Right cardiac atrium (tissue), 5 donors: ENCODE measurements around the gene PPP6R2. TPM values are rescaled to one million over a fixed set of nuclear protein-coding genes. Genes with fewer than 3 reads are reported as not detected.

Experiments
- ATAC-seq, 2 donors: fragments of 200-7000 bp; cut with Tn5 transposase; one replicate each; pipeline versions ENCODE4 v1.8.0 to v1.9.1; 2020; ENCODE audit warnings: moderate library complexity in 2 of 2, mild to moderate bottlenecking in 1 of 2
- DNase-seq, 3 donors: peaks; one replicate each; pipeline ENCODE4 v3.0.0-alpha.2; 2020
- H3K27ac ChIP-seq: one replicate; pipeline ENCODE4 v1.5.1; 2013; ENCODE audit warnings: mild to moderate bottlenecking, low read length, control low read depth, moderate library complexity
- H3K27me3 ChIP-seq: one replicate; pipeline ENCODE4 v1.6.1; 2013; ENCODE audit not compliant: control insufficient read depth, insufficient read depth
- H3K4me1 ChIP-seq: one replicate; pipeline ENCODE4 v1.6.1; 2013; ENCODE audit warnings: low read length; ENCODE audit not compliant: control insufficient read depth, insufficient read depth
- H3K4me3 ChIP-seq: one replicate; pipeline ENCODE4 v1.5.1; 2013; ENCODE audit warnings: low read length, control low read depth
- H3K9me3 ChIP-seq: one replicate; pipeline ENCODE4 v1.6.1; 2013; ENCODE audit warnings: low read length; ENCODE audit not compliant: control insufficient read depth
- WGBS: extraction: QIAGEN DNeasy Blood & Tissue Kit; methylation state at CpG from one replicate; pipeline ENCODE4 v1.1.7; 2013; 5-methylcytosine and 5-hydroxymethylcytosine counted together
- intact Hi-C, 4 donors: fragments of 100-400 bp; cut with DNase I; formaldehyde crosslinking; loops; one replicate each; pipeline versions ENCODE4 v1.11.0 to v1.14.0; 2022 to 2023
- polyA plus RNA-seq: library from polyadenylated mRNA; stranded (reverse); fragments of 200-250 nt; gene quantifications from one replicate; pipeline ENCODE4 v1.2.3, GENCODE V29; 2013
- total RNA-seq, 4 donors: library from RNA; stranded (reverse); fragmentation: NEBNext Ultra II Directional; extraction: Animal tissue kit (Norgen Biotek cat#: 25700); gene quantifications; one replicate each; pipeline ENCODE4 v1.2.1, GENCODE V29; 2021
- donor health status: healthy with polysubstance abuse.
- donor health status: DM: no; HTN: yes; CAD: no.
- donor health status: DM: no; HTN: no; CAD: no.
- donor health status: DM: no; HTN: yes; CAD: no; lungs with severe emphysema.
- donor health status: DM: yes; HTN: yes; CAD: no.

PPP6R2 gene
- total and polyA plus RNA-seq, 5 donors = 36.2 to 50.2 (median 44.2) TPM

- Histone ChIP-seq H3K4me3 (peak within 1 kb of the TSS; percentile 84), H3K27ac (peak within 1 kb of the TSS; percentile 83), H3K9me3 (no peaks in the 10 kb centered on the region), H3K4me1 (peaks cover 16% of the 10 kb centered on the region), H3K27me3 (no peaks in the 10 kb centered on the region)
- DNase-seq (peak; percentile 87 to 95 (median 95)), ATAC-seq (peak; percentile 63 to 64)
- under 1% methylated on average over 102 of the region's 105 CpGs for WGBS
- intact Hi-C loops = no loop called here
These were observed 36.1 kb upstream of the PPP6R2 start, which contains the start of gene PLXNB2 for GRCh38 chr22:50306753-50307749. TSS of gene PLXNB2 (minus strand) at chr22:50307646. CDS start at chr22:50290584, 17,062 bp downstream.

DNA sequence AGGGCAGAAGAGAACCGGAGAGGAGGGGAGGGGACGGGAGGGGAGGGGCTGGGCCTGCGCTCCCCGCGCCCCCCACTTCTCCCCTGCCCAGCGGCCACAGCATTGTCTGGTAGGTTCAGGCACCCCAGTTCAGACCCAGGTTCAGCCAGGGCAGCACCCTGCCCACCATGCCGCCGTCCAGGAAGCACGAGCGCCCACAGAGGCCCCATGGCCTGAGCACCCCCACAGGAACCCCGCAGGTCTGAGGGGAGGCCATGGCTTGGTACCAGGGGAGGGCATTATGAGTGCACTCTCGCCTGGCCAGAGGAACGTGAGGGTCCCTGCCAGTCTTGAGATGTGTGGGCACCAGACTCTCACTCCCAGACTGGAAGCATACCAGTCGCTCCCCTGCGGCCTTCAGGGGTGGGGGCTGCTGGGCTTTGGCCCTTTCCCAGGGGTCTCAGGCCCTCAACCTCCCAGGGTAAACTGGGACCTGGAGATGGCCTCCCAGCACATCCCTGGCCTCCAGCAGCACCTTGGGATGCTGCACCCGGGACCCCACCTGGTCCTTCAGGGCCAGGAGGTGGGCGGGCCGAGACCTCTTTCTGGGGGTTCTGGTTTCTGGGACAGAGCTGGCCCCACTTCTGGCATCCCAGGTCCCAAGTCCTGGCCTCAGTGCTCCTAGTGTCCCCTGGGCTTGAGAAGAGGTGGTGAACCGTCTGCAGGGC lies 35.1 kb upstream of the PPP6R2 start:
- WGBS = 31% methylated on average over 19 of the region's 19 CpGs
- no peaks in the 10 kb centered on the region for H3K27me3 ChIP-seq
- H3K27ac ChIP-seq = peak overlapping the region; percentile 83
- ATAC-seq = no peak
- no peaks in the 10 kb centered on the region for H3K9me3 ChIP-seq
- intact Hi-C loops = no loop called here
- DNase-seq = peak; percentile 43 to 76 (median 73)
- no peak overlapping the region for H3K4me3 ChIP-seq
- peaks cover 16% of the 10 kb centered on the region for H3K4me1 ChIP-seq

DNA sequence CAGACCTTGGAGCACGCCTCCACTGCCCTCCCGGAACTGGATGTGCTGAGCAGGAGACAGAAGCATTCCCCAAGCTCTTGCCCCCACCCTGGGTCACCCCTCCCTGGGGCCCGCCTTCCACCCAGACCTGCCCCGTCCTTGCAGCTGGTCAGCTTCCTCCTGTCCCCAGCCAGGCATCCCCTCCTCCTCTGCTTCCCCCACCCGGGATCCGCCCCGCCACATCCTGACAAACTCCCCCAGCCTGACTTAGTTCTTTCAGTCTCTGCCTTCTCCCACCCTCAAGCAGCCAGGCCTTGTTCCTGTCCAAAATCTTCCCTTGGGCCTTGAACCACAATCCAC lies 34.6 kb upstream of the PPP6R2 start:
- H3K9me3 ChIP-seq = no peaks in the 10 kb centered on the region
- no peaks in the 10 kb centered on the region for H3K27me3 ChIP-seq
- 20% methylated on average over 7 of the region's 7 CpGs for whole genome bisulfite sequencing
- H3K27ac ChIP-seq = peak overlapping the region; percentile 83
- H3K4me3 ChIP-seq = no peak overlapping the region
- intact Hi-C loops = no loop called here
- DNase-seq = peak; percentile 86 to 95 (median 94)
- H3K4me1 ChIP-seq = peaks cover 16% of the 10 kb centered on the region
- peak; percentile 58 to 69 for ATAC-seq

GRCh38 chr22:50308986-50309600 lies 34.0 kb upstream of the PPP6R2 start:
- peak overlapping the region; percentile 33 for H3K27ac ChIP-seq
- intact Hi-C loops = no loop called here
- DNase-seq = peak in 2 of 3 donors; percentile 73 to 78
- peaks cover 13% of the 10 kb centered on the region for H3K4me1 ChIP-seq
- no peak overlapping the region for H3K4me3 ChIP-seq
- no peaks in the 10 kb centered on the region for H3K27me3 ChIP-seq
- no peaks in the 10 kb centered on the region for H3K9me3 ChIP-seq
- no peak for ATAC-seq
- WGBS = 30% methylated on average over 9 of the region's 9 CpGs

DNA sequence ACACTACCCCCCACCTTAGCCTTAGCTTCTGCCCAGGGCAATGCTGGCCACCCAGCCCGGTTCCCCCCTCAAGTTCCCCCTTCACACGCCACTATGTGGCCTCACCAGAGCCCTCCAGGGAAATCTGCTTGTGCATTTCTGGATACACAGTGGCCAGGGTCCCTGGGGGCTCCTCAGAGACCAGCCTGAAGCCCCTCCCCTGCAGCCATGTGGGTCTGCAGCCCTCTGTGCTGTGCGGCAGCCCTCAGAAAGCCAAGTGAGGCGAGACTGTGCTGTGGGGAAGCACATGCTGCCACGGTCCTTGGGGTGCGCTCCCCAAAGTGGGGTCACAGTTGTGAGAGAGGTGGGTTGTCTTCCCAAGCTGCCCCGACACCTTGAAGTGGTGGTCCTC lies 33.5 kb upstream of the PPP6R2 start:
- DNase-seq = peak in 2 of 3 donors; percentile 49 to 55
- no peaks in the 10 kb centered on the region for H3K9me3 ChIP-seq
- H3K4me1 ChIP-seq = peaks cover 13% of the 10 kb centered on the region
- no peak for ATAC-seq
- intact Hi-C loops = no loop called here
- no peaks in the 10 kb centered on the region for H3K27me3 ChIP-seq
- no peak overlapping the region for H3K27ac ChIP-seq
- 70% methylated on average over 7 of the region's 7 CpGs for WGBS
- no peak overlapping the region for H3K4me3 ChIP-seq

DNA sequence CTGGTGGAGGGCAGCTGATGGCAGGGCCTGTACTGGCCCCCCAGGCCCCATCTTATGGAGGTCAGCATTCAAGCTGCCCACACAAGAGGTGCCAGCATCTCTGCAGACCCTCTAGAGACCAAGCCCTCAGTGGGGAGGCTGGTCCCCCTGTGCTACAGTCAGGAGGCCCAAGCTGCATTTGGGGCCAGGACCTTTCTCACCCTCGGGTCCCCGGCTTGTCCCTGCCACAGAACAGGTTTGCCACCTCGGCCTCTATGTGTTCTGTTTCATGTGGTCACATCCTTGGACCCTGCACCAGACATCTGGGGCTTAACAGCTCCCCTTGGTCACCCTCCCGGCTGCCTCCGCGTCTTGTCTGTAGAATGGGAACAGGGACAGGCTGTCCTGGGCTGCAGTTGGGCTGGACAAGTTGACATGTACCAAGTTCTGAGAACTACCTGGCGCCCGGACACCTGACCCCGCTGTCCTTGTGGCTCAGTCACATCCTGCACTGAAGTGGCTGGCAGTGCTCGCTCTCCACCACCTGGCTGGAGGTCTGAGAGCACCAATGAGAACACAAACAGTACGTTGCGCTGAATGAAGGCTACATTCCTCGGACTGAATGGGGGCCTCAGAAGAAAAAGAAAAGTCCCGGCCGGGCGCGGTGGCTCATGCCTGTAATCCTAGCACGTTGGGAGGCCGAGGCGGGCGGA lies 33.0 kb upstream of the PPP6R2 start:
- Histone ChIP-seq H3K4me1 (peaks cover 10% of the 10 kb centered on the region), H3K9me3 (no peaks in the 10 kb centered on the region), H3K4me3 (no peak overlapping the region), H3K27ac (no peak overlapping the region), H3K27me3 (no peaks in the 10 kb centered on the region)
- DNase-seq (peak in 2 of 3 donors; percentile 43 to 50), ATAC-seq (no peak)
- 90% methylated on average over 21 of the region's 21 CpGs for WGBS
- intact Hi-C loops = loop anchor here in 1 of 4 donors (5.0 kb wide), 1 partner anchor 33 kb away; no protein-coding TSS in a partner anchor

GRCh38 chr22:50310949-50311444 lies 32.1 kb upstream of the PPP6R2 start:
- intact Hi-C loops = loop anchor here in 1 of 4 donors (5.0 kb wide), 1 partner anchor 34 kb away; no protein-coding TSS in a partner anchor
- Histone ChIP-seq H3K27ac (no peak overlapping the region), H3K9me3 (no peaks in the 10 kb centered on the region), H3K4me1 (peaks cover 5% of the 10 kb centered on the region), H3K4me3 (no peak overlapping the region), H3K27me3 (no peaks in the 10 kb centered on the region)
- WGBS = 92% methylated on average over 16 of the region's 16 CpGs
- no peak for ATAC-seq
- peak in 2 of 3 donors; percentile 38 to 43 for DNase-seq

- Histone ChIP-seq H3K4me1 (peaks cover 5% of the 10 kb centered on the region), H3K27ac (no peak overlapping the region), H3K9me3 (no peaks in the 10 kb centered on the region), H3K4me3 (no peak overlapping the region), H3K27me3 (no peaks in the 10 kb centered on the region)
- 80% methylated on average over 23 of the region's 23 CpGs for WGBS
- peak in 1 of 3 donors; percentile 48 for DNase-seq
- intact Hi-C loops = loop anchor here in 1 of 4 donors (5.0 kb wide), 1 partner anchor 34 kb away; no protein-coding TSS in a partner anchor
- no peak for ATAC-seq
These were observed 31.3 kb upstream of the PPP6R2 start for GRCh38 chr22:50311606-50312351.

- intact Hi-C loops = loop anchor here in 1 of 4 donors (5.0 kb wide), 1 partner anchor 35 kb away; no protein-coding TSS in a partner anchor
- DNase-seq (no peak), ATAC-seq (no peak)
- Histone ChIP-seq H3K9me3 (no peaks in the 10 kb centered on the region), H3K27ac (no peak overlapping the region), H3K27me3 (no peaks in the 10 kb centered on the region), H3K4me3 (no peak overlapping the region), H3K4me1 (peaks cover 5% of the 10 kb centered on the region)
- WGBS = 97% methylated on average over 11 of the region's 12 CpGs
These were observed 30.8 kb upstream of the PPP6R2 start for GRCh38 chr22:50312371-50312770.
